HEK293 (cell line): Measurements from ENCODE around the gene SHISA9.

ENCODE experiments used
- HOXA7 ChIP-seq: sonication (generic); formaldehyde crosslinking; IDR thresholded peaks from 2 replicates; pipeline ENCODE4 v1.8.1; 2022; ENCODE audit warnings: missing genetic modification reagents, borderline replicate concordance
- KLF9 ChIP-seq: fragments of 450-650 bp; formaldehyde crosslinking; IDR thresholded peaks from 2 replicates; pipeline ENCODE4 v1.5.1; 2016; ENCODE audit warnings: missing biosample characterization, missing genetic modification characterization, low read depth
- MEIS1 ChIP-seq: sonication (generic); formaldehyde crosslinking; IDR thresholded peaks from 2 replicates; pipeline ENCODE4 v1.8.1; 2022; ENCODE audit warnings: missing genetic modification reagents, mild to moderate bottlenecking, borderline replicate concordance
- PRDM1 ChIP-seq: fragments of 450-650 bp; formaldehyde crosslinking; IDR thresholded peaks from 2 replicates; pipeline ENCODE4; 2016; ENCODE audit warnings: missing biosample characterization, missing genetic modification characterization
- YY1 ChIP-seq: fragments of 450-650 bp; formaldehyde crosslinking; IDR thresholded peaks from 2 replicates; pipeline ENCODE4 v1.5.1; 2018; ENCODE audit warnings: missing biosample characterization, missing genetic modification characterization
- ZFHX2 ChIP-seq: fragments of 450-650 bp; formaldehyde crosslinking; conservative IDR thresholded peaks from 2 replicates; pipeline ENCODE4 v1.5.1; 2016; ENCODE audit warnings: missing biosample characterization, missing genetic modification characterization
- ZFP3 ChIP-seq: fragments of 450-650 bp; formaldehyde crosslinking; IDR thresholded peaks from 2 replicates; pipeline ENCODE4 v1.5.1; 2016; ENCODE audit warnings: low read depth, missing biosample characterization, missing genetic modification characterization
- ZNF23 ChIP-seq: fragments of 450-650 bp; formaldehyde crosslinking; IDR thresholded peaks from 2 replicates; pipeline ENCODE4 v1.5.1; 2016; ENCODE audit warnings: missing biosample characterization, missing genetic modification characterization, borderline replicate concordance
- ZNF292 ChIP-seq: fragments of 450-650 bp; formaldehyde crosslinking; IDR thresholded peaks from 2 replicates; pipeline ENCODE4 v1.5.1; 2016; ENCODE audit warnings: low read depth, missing biosample characterization, missing genetic modification characterization, borderline replicate concordance
- ZNF658 ChIP-seq: fragments of 450-650 bp; formaldehyde crosslinking; IDR thresholded peaks from 2 replicates; pipeline ENCODE4; 2016; ENCODE audit warnings: missing biosample characterization, missing genetic modification characterization
- TF ChIP-seq, protein P1 (sequence below): fragments of 450-650 bp; formaldehyde crosslinking; IDR thresholded peaks from 2 replicates; pipeline ENCODE4 v1.5.1; 2016; ENCODE audit warnings: missing biosample characterization, missing genetic modification characterization
- TF ChIP-seq, protein P2 (sequence below): fragments of 450-650 bp; formaldehyde crosslinking; IDR thresholded peaks from 2 replicates; pipeline ENCODE4 v1.5.1; 2016; ENCODE audit warnings: missing biosample characterization, missing genetic modification characterization
- TF ChIP-seq, protein P3 (sequence below): fragments of 450-650 bp; formaldehyde crosslinking; IDR thresholded peaks from 2 replicates; pipeline ENCODE4 v1.5.1; 2016; ENCODE audit warnings: missing biosample characterization, missing genetic modification characterization
- TF ChIP-seq, protein P4 (sequence below): fragments of 450-650 bp; formaldehyde crosslinking; IDR thresholded peaks from 2 replicates; pipeline ENCODE4 v1.5.1; 2016; ENCODE audit warnings: missing biosample characterization, missing genetic modification characterization

DNA sequence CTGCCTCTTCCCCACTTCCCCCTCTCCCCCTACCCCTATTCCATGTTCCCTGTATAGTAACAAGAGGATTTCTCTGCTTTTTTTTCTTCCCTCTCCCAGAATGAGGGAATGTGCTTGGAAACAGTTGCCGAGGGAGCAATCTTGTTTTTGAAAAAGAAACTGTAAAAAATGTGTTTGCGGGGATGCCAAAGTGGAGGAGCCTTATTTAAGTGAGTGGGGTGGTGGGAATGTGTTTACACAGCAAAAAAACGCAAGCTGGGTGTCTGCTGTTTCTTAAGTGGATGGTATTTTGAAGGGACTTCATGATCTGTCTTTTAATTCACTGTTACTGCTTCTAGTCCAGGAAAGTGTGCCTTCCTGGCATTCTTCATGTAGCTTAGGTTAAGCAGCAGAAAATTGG is 254.4 kb downstream of the SHISA9 start:
- no peak for TF ChIP-seq MEIS1
- TF ChIP-seq KLF9 (tag by site-specific recombination) = no peak
- TF ChIP-seq HOXA7 (CRISPR knock-in tag) = no peak
- TF ChIP-seq, protein P1, sequence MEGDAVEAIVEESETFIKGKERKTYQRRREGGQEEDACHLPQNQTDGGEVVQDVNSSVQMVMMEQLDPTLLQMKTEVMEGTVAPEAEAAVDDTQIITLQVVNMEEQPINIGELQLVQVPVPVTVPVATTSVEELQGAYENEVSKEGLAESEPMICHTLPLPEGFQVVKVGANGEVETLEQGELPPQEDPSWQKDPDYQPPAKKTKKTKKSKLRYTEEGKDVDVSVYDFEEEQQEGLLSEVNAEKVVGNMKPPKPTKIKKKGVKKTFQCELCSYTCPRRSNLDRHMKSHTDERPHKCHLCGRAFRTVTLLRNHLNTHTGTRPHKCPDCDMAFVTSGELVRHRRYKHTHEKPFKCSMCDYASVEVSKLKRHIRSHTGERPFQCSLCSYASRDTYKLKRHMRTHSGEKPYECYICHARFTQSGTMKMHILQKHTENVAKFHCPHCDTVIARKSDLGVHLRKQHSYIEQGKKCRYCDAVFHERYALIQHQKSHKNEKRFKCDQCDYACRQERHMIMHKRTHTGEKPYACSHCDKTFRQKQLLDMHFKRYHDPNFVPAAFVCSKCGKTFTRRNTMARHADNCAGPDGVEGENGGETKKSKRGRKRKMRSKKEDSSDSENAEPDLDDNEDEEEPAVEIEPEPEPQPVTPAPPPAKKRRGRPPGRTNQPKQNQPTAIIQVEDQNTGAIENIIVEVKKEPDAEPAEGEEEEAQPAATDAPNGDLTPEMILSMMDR (tag by site-specific recombination) = no peak
- TF ChIP-seq, protein P2, sequence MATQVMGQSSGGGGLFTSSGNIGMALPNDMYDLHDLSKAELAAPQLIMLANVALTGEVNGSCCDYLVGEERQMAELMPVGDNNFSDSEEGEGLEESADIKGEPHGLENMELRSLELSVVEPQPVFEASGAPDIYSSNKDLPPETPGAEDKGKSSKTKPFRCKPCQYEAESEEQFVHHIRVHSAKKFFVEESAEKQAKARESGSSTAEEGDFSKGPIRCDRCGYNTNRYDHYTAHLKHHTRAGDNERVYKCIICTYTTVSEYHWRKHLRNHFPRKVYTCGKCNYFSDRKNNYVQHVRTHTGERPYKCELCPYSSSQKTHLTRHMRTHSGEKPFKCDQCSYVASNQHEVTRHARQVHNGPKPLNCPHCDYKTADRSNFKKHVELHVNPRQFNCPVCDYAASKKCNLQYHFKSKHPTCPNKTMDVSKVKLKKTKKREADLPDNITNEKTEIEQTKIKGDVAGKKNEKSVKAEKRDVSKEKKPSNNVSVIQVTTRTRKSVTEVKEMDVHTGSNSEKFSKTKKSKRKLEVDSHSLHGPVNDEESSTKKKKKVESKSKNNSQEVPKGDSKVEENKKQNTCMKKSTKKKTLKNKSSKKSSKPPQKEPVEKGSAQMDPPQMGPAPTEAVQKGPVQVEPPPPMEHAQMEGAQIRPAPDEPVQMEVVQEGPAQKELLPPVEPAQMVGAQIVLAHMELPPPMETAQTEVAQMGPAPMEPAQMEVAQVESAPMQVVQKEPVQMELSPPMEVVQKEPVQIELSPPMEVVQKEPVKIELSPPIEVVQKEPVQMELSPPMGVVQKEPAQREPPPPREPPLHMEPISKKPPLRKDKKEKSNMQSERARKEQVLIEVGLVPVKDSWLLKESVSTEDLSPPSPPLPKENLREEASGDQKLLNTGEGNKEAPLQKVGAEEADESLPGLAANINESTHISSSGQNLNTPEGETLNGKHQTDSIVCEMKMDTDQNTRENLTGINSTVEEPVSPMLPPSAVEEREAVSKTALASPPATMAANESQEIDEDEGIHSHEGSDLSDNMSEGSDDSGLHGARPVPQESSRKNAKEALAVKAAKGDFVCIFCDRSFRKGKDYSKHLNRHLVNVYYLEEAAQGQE (tag by site-specific recombination) = no peak
- TF ChIP-seq PRDM1 = no peak
- TF ChIP-seq ZNF658 (tag by site-specific recombination) = no peak
- no peak for TF ChIP-seq ZNF292 (tag by site-specific recombination)
- TF ChIP-seq ZNF23 (tag by site-specific recombination) = no peak
- TF ChIP-seq, protein P3, sequence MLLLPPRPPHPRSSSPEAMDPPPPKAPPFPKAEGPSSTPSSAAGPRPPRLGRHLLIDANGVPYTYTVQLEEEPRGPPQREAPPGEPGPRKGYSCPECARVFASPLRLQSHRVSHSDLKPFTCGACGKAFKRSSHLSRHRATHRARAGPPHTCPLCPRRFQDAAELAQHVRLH (tag by site-specific recombination) = no peak
- no peak for TF ChIP-seq ZFHX2 (tag by site-specific recombination)
- TF ChIP-seq YY1 (tag by site-specific recombination) = no peak
- TF ChIP-seq, protein P4, sequence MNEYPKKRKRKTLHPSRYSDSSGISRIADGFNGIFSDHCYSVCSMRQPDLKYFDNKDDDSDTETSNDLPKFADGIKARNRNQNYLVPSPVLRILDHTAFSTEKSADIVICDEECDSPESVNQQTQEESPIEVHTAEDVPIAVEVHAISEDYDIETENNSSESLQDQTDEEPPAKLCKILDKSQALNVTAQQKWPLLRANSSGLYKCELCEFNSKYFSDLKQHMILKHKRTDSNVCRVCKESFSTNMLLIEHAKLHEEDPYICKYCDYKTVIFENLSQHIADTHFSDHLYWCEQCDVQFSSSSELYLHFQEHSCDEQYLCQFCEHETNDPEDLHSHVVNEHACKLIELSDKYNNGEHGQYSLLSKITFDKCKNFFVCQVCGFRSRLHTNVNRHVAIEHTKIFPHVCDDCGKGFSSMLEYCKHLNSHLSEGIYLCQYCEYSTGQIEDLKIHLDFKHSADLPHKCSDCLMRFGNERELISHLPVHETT = no peak
- TF ChIP-seq ZFP3 (tag by site-specific recombination) = no peak
